GM21447 (cell line): ENCODE measurements around the gene ZNF775.

Experiments used
- ATAC-seq: cut with Tn5 transposase; IDR thresholded peaks from one replicate; pipeline ENCODE4 v1.9.1; 2021; ENCODE audit not compliant: unreplicated experiment

Gene ZNF775

DNA sequence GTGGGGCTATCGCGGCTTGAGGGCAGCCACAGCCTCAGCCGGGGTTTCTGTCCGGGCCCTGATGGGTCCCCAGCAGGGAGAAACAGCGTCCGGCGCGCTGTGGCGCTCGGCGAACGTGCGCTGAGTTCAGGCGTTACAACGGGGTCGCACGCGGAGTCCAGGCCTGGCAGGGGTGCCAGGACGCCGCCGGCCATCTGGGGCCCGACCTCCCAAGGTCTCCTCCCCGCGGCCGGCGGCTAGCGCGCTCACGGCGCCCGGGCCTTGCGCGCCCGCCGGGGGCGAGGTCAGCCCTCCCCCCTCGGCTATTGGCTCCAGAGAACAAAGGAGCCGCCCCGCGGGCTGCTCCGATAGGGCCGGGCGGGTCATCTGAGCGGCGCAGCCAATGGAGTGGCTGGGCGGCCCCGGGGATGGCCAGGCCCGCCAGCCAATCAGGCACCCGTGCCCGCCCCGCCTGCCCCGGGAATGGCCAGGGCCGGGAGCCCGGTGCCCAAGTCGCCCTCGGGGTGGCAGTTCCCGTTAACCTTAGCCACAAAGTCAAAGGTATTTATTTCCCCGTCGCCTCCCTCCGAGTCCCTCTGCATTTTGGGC lies at the start of gene ZNF775:
Gene ZNF775 (plus strand): TSS at position 478 of the 588 bp plus-strand sequence. CDS start 9,141 bp downstream, outside the sequence.
- peak; percentile 63 for ATAC-seq

DNA sequence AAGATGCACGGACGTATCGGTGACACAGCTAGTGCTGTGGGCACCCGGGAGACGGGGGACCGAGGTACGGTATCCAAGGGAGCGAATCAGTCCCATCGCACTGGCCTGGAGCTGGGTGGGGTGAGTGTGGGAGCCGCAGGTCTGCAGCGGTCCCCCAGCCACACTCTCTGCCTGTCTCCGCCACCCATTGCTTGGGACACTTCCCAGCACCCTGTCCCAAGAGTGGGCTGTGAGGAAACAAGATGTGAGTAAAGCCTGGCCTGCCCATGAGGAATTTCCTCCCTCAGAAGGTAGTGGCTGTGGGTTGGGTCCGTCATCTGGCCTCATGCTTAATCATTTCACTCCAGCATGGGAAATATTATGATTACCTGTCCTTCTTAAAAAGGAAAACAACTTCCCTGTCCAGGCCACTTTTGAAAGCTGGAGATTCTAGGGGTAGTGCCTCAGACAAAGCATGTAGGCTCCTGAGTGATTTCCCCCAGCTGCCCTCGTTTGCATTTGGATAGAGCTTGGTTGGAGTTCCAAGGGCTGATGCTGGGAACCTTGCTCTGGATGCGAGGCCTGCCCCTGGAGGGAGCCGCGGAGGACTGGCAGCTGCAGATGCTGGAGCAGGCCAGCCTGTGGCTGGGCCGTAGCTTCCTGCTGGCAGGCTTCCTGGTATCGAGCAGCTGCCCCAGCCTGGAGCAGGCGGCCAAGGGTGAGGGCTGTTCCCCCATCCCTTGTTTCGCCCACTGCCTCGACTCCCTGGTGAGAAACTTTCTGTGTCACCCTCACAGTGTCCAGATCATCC lies 49.6 kb upstream of the ZNF775 start:
- no peak for ATAC-seq

DNA sequence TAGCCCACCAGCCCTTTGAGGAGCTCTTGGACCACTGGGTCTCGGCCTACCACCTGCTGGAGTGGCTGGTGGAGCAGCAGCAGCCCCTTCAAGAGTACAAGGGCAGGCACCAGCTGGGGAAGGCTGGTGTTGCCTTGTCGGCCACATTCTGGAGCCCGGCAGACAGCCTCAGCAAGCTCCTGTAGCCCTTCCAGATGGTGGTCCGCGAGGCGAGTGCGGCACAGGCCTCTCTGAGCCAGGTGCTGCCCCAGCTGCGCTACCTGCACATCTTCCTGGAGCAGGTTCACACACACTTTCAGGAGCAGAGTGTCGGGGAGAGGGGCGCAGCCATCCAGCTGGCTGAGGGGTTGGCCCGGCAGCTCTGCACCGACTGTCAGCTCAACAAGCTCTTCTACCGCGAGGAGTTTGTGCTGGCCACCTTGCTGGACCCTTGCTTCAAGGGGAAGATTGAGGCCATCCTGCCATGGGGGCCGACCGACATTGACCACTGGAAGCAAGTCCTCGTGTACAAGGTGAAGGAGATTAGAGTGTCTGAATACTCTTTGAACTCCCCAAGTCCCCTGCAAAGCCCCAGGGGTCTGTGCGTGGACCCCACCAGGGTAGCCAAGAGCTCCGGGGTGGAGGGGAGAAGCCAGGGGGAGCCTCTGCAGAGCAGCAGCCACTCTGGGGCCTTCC lies 48.8 kb upstream of the ZNF775 start:
- no peak for ATAC-seq

DNA sequence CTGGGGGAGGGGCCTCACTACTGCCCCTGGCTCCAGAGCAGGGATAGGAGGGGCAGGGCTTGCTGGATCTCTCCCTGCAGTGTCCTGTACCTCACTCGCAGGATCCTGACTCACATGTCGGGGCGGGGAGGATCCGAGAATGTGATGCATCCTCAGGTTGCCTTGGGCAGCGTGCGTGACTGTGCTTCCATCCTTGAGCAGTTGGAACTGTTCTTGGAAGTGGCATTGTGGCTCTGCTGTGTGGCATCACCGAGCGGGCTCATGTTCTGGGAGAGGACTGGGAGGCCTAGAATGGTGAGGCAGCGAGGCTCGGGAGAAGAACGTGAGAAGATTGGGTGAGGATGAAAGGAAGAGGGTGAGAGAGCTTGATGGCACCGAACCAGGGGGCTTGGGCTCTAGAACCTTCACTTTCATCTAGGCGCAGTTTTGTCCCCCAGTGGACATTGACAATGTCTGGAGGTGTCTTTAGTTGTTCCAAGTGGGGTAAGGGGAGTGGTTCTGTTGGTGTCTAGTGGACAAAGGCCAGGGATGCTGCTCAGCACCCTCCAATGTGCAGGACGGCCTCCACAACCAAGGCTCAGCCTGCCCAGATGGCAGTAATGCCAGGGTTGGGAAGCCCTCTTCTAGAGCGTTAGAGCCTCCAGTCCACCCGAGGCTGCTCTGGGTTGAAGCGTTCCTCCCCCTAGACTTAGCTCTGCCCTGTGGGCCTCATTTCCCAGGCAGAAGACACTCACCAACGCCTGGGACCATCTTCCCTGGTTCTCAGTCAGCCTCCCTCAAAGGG lies 46.1 kb upstream of the ZNF775 start:
- ATAC-seq = no peak

DNA sequence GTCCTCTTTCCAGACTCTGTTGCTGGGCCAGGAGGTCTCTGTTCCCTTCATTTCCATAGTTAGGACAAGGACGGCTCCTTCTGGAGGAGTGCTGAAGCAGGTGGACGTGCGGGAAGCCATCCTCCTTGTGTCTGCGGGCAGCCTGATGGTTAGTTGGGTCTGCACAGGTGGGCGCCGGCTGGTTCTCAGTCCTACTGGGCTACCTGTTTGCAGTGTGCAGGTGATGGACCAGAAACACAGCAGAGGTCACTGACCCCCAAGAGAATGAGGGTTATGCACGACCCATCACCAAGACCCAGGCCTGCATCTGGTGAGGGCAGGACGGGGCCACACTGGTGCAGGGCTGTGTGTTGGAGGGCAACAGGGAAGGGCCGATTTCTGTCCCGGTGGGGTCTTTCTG lies 45.5 kb upstream of the ZNF775 start:
- no peak for ATAC-seq

DNA sequence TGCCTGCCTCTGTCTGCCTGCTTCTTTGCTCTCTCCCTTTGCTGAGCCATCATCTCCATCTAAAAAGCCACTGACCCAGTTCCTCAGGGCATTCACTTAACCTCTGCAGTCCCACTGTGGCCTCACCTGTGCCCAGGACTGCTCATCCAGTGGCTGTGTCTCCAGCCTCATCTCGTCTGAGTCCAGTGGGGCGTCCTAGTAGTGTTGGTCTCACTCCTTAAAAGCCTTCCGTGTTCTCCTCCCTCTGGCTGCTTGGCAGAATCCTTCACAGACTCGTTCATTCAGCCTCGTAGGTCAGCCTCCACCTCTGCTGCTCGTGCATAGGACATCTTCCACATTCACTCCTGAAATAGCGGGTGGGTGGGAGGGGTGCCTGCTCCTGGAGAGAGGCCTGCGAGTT lies 45.0 kb upstream of the ZNF775 start:
- no peak for ATAC-seq

DNA sequence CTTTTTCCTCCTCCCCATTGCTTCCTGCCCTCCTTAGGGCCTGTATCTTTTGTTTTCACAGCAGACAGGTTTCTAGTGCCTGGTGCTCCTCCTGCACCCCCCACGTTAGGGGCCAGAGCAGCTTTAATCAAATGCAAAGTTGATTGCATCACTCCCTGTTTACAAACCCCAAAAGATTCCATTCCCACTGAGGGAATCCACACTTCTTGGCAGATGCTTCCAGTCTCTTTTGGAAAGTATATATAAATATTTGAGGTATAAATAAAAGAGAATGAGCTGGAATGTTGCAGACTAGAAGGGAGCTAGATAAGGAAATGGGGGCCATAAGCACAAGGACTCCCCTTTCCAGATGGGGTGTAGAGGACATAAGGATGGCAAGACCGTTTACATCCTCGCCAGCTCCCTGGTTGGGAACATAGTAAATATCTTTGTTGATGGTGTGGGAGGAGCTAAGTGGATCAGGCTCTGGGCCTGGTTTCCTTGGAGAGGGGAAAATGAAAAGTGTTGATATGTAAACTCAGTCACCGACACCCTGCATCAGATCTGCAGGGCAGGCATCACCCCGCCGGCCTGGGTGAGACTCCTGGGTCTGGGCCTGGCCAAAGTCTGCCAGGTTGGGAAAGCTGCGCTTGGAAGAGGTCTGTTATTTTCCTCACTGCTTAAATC lies 43.9 kb upstream of the ZNF775 start:
- no peak for ATAC-seq

DNA sequence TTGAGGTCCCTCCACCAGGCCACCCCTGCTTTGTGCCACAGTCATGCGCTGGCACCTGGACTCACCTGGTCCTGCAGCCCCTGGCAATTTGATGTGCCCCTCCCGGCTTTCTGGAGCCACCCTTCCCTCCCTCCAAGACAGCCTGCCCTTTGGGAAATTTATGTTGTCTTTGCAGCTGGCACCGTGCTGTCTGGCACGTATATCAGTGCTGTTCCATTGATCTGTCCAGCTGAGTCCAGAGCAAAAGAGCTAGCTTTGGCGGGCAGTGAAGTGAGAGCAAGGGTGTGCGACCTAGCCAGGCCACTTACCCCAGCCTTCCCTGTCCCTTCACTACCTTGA lies 43.4 kb upstream of the ZNF775 start:
- ATAC-seq = no peak

DNA sequence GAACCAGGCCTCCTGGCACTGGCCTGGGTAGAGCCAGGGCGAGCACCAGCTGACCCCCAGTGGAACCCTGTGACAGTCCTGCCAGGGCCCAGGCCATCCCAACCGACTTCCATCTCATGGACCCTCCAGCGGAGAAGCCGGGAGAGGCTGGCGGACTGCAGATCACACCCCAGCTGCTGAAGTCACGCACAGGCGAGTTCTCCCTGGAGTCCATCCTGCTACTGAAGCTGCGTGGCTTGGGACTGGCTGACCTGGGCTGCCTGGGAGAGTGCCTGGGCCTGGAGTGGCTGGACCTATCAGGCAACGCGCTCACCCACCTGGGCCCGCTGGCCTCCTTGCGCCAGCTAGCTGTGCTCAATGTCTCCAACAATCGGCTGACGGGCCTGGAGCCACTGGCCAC lies 42.4 kb upstream of the ZNF775 start:
- ATAC-seq = no peak

DNA sequence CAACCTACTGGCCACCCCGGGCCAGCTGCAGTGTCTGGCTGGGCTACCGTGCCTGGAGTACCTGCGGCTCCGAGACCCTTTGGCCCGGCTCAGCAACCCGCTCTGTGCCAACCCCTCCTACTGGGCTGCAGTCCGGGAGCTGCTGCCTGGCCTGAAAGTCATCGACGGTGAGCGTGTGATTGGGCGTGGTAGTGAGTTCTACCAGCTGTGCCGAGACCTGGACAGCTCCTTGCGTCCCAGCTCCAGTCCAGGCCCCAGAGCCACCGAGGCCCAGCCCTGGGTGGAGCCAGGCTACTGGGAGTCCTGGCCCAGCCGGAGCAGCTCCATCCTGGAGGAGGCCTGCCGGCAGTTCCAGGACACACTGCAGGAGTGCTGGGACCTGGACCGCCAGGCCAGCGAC lies 42.0 kb upstream of the ZNF775 start:
- ATAC-seq = no peak

DNA sequence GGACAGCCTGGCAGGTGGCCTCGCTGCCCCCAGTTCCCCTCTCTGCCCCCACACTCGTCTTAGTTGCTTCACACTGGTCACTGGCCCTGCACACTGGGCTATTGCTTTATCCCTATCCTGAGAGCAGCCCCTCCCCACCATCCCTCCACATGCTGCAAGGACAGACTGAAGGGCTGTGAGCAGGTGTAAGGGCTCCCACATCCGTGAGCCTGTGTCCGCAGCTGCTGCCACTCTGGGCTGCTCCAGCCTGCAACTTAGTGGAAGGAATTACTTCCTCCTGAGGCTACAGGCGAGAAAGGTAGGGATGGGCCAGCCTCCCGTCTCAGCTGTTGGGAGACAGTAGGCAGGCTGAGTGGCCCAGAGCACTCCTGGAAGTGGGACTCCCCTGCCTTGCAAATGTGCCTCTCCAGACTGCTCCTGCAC lies 41.5 kb upstream of the ZNF775 start:
- no peak for ATAC-seq

DNA sequence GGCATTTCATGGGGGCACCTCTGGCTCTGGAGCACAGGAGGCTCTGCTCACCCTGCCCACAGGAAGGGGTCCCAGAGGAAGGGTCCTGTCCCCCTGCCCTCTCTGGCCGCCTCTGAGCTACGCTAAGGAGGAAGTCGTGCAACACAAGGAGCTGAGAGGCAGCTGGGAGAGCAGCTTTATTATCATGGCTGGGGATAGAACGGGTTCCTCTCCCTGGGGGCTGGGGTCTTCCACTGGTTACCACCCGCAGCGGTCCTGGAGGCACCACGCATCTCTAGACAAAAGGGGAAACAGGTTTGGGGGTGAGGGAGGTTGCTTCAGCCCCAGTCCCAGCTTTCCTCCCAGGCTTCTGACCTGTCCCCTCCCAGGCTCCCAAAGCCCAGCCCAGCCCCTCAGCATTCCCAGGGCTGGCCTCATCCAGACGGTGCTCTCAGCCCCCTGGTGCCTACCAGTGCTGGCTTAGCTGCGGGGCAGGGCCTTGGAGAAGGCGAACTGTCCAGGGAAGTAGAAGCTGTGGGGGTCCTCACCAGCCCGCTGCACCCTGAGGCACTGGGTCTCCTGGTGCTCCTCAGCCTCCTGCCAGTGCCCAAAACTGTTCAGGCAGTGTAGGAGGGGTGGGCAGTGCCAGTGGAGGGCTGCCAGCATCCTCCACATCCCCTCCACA lies 40.8 kb upstream of the ZNF775 start:
- ATAC-seq = no peak

DNA sequence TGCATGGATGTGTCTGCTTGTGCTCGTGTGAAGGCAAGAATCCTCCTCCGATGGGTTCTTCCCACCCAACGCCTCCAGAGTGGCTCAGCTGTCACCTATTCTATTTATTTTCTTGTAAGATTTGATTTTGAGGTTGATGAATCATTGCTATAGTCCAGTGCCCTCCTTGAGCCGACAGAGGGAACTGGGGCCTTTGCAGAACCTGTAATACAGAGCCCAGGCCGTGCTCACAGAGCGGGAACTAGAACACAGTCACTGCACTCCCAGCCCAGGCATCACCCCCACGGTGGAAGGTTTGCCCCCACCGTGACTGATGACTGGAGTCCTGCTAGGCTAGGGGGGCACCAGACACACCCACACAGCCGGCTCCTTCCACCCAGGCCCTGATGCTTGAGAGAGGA lies 39.7 kb upstream of the ZNF775 start:
- peak; percentile 71 for ATAC-seq

DNA sequence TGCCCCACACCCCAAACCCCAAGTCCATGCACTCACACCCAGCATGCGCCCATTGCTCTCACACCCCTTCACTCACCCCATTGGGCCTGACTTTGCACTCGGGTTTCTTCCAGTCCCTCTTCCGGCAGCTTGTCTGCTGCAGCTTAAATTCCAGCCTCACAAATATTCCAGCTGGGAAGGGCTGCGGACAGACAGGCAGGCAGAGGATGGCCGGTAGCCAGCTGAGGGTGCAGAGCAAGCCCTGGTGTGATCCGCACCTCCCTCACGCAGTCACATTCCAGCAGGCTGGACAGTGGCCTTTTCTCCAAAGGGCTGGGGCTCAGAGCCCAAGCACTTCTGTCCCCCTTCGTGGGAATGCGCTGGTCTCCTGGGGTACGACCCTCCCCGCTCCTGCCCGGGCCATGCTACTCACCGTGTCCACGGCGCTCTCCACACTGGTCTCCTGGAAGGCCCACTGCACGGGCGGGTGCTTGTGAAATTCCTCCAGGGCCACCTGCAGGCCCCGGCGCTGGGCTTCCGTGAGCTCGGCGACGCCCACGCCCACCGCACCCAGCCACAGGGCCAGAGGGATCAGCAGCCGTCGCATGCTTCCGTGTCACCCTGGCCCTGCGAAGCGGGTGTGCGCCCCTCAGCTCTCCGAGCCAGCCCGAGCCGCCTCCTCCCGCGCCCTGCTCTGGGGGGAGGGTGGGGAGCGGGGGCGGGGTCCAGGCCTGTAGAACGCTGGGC lies 38.9 kb upstream of the ZNF775 start:
- ATAC-seq = no peak

DNA sequence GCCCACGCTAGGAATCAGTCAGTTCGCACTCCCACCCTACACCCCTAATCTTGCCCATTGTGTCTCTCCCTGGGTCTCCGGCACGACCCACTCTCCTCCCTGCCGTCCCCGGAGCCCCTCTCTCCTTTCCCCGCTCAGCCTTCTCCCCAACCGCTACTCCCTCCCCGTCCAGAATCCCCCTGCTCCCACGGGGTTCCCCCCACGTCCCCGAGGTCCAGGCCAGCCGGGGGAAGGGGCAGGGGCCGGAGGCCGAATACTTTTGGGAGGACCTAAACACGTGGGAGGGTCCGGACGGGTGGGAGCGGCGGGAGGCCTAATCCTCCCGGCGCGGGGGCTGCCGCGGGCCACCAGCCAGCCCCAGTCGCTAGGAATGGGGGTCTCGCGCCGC lies 38.3 kb upstream of the ZNF775 start:
- no peak for ATAC-seq

DNA sequence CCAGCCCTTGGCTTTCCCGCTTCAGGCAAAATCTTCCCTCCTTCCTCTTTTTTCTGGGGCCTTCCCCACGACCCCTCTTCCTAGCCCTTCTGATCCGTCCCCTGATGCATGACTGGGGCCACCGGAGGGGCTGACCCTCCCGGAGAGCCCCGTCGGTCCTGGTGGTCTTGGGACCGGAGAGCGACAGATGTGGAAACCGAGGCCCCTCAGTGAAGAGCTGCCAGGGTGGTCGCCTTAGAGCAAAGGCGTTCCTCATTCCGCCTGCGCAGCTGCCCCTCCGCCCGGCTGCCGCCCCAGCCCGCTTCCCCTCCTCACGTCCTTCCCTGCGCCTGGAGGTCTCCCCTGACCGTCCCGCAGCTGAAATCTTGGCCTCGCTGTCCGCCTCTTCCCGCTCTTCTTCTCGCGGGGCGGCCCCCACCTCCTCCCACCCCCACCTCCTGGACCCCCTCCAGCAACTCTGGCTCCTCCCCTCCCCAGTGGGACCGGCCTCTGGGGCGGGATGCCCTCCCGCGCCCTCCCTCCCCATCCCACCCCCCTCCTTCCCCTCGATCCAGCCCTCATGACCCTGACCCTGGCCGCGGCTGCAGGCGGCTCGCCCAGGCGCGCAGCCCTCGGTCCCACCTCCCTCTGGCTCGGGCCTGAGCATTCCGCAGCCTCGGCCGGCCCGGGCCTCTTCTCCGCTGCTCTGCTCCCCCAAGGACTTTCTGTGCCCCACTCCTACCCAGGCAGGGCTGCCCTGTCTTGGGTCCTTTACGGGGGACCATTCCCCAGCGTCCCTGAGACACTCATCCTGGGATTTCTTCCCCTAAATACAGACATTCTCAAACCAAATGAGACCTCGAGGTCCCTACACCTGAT lies 37.6 kb upstream of the ZNF775 start, which contains the start of gene RARRES2:
Gene RARRES2 (minus strand): TSS at position 367 of the 858 bp plus-strand sequence. CDS start 1,020 bp downstream, outside the sequence.
- no peak for ATAC-seq

DNA sequence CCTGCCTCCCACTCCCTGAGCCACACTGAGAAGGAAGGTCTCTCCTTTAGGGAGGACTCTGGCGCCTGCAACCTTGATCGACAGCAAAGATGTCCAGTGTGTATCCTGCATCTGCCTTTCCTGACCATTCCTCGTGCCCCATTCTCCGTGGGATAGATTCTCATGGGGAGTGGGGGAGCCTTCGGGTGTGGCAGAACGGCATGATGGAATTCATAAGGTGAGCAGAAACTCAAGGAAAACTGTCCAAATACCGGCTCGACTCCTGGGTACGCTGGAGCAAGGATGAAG lies 37.1 kb upstream of the ZNF775 start:
- no peak for ATAC-seq

DNA sequence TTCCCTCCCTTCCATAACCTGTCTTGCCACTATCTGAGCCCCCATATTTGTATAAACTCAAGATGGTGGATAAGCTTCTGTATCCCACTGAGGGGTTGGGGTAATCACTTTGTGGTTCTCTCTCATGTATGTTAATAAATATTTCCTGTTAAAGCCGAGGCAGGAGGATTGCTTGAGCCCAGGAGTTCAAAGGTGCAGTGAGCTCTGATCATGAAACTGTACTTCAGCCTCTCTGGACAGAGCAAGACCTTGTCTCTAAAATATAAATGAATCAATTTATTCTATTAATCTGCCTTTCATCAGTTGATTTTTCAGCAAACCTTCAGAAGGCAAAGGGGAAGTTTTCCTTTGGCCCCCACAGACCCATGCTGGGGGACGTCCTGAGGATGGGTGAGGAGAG lies 35.9 kb upstream of the ZNF775 start:
- no peak for ATAC-seq

DNA sequence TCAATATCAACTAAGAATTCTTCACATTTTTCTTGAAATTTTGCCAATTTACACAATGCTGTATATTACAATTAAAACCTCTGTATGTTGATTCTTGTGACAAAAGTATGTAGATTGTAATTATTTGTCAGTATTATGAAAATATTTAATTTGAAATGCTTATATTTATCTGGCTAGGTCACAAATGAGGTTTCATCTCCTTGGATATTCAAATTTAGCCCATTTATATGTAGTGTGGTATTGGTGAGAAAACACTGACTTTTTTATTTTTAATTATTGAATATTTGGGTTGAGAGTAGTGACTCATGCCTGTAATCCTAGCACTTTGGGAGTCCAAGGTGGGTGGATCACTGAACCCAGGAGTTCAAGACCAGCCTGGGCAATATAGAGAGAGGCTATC lies 34.8 kb upstream of the ZNF775 start:
- ATAC-seq = no peak
